ENCODE data around the gene OBSCN. TPM values are rescaled to one million over a fixed set of nuclear protein-coding genes. Genes with fewer than 3 reads are reported as not detected.

OBSCN gene
- total RNA-seq, 2 donors from 2014 or later = 159 to 317 TPM

GRCh38 chr1:228367798-228368791, 160.3 kb downstream of the OBSCN start:
- Histone ChIP-seq H3K9me3 (no peaks in the 10 kb centered on the region), H3K4me1 (peaks cover 4 to 62% of the 10 kb centered on the region in 2 donors), H3K27me3 (no peaks in the 10 kb centered on the region), H3K27ac (peak overlapping the region; percentile 93 to 95), H3K4me3 (peak overlapping the region in 1 of 2 donors; percentile 15), H3K36me3 (no peaks in the 10 kb centered on the region)
- no peak for DNase-seq (ENCODE audit: low spot score)
- no peak for TF ChIP-seq CTCF (IDR thresholded peaks at IDR 0.05)

DNA sequence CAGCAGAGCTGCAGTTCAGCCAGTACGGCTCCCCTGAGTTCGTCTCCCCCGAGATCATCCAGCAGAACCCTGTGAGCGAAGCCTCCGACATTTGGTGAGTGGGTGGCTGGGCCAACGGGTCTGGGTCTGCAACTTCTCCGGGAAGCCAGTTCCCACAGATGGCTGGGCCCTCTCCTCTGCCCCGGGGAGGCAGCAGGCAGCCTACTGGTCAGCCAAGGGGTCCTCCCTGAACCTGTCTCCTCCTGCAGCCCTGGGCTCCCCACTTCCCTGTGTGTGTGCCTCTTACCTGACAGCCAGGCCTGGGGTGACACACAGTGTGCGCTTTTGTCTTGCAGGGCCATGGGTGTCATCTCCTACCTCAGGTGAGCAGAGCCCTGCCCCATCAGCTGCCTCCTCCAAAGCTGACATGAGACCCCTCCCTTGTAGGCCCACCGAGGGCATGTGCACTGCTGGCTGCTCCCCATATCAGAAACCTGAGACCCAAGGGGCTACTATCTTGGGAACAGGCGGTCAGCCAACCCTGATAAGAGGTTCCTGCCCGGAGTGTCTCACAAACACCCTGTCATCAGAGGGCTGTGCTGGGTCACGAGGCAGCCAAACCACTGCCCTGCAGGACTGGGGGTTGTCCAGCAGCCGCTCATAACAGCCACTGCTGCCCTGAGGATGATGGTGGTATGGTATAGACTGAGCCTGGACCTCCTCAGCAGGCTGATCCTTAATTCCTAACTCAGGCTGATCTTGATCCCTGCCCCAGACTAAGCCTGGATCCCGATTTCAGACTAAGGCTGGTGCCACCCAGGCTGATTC, 161.2 kb downstream of the OBSCN start:
- Histone ChIP-seq H3K36me3 (no peaks in the 10 kb centered on the region), H3K4me3 (peak overlapping the region in 1 of 2 donors; percentile 15), H3K27me3 (no peaks in the 10 kb centered on the region), H3K9me3 (no peaks in the 10 kb centered on the region), H3K4me1 (peaks cover 4 to 71% of the 10 kb centered on the region in 2 donors), H3K27ac (peak overlapping the region; percentile 93 to 95)
- peak; percentile 79 for DNase-seq (ENCODE audit: low spot score)
- TF ChIP-seq CTCF (IDR thresholded peaks at IDR 0.05) = no peak

- Histone ChIP-seq H3K27ac (peak overlapping the region; percentile 92 to 95), H3K27me3 (no peaks in the 10 kb centered on the region), H3K36me3 (no peaks in the 10 kb centered on the region), H3K4me3 (peak overlapping the region in 1 of 2 donors; percentile 25), H3K4me1 (peaks cover 4 to 79% of the 10 kb centered on the region in 2 donors), H3K9me3 (no peaks in the 10 kb centered on the region)
- DNase-seq (ENCODE audit: low spot score) = no peak
- no peak for TF ChIP-seq CTCF (IDR thresholded peaks at IDR 0.05)
These were observed 162.0 kb downstream of the OBSCN start for GRCh38 chr1:228369608-228370438.

GRCh38 chr1:228370439-228370940, 162.6 kb downstream of the OBSCN start:
- peak overlapping the region; percentile 92 to 95 for H3K27ac ChIP-seq
- no peak for TF ChIP-seq CTCF (IDR thresholded peaks at IDR 0.05)
- peak overlapping the region in 1 of 2 donors; percentile 25 for H3K4me3 ChIP-seq
- H3K9me3 ChIP-seq = no peaks in the 10 kb centered on the region
- H3K27me3 ChIP-seq = no peaks in the 10 kb centered on the region
- H3K4me1 ChIP-seq = peaks cover 4 to 86% of the 10 kb centered on the region in 2 donors
- no peak for DNase-seq (ENCODE audit: low spot score)
- H3K36me3 ChIP-seq = peaks cover 4% of the 10 kb centered on the region
